H1 (cell line): ENCODE results near the gene SLC6A6. TPM values are rescaled to one million over a fixed set of nuclear protein-coding genes. Genes with fewer than 3 reads are reported as not detected.
A peak's percentile ranks its signal among the peaks of the same experiment; 100 is the strongest.

Experiments
- CTCF ChIA-PET: fragments of 300-600 bp; sonication (Branson Sonifier 250); formaldehyde crosslinking; loops from one replicate; lab custom pipeline; 2021; ENCODE audit not compliant: partially characterized antibody; lab: Charles Lee
- POLR2A ChIA-PET: fragments of 300-600 bp; sonication (Branson Sonifier 250); formaldehyde crosslinking; loops from one replicate; lab custom pipeline; 2021; ENCODE audit warnings: inconsistent platforms; ENCODE audit not compliant: partially characterized antibody; lab: Charles Lee
- DNase-seq, 2 experiments: peaks; one replicate each; pipeline versions ENCODE4 v3.0.0 to v3.0.0-alpha.2; 2010 to 2022; ENCODE audit warnings: low spot score in 2 of 2, low read depth in 1 of 2, mixed read lengths in 1 of 2
- FAIRE-seq: peaks from 2 replicates; lab custom pipeline; 2011; peaks lifted over from hg19 to GRCh38; lab: Jason Lieb, UNC
- H2AFZ ChIP-seq: 2 replicates; pipeline ENCODE4 v1.8.1; 2012; ENCODE audit warnings: low read length, inconsistent platforms
- H2AK5ac ChIP-seq: 2 replicates; pipeline ENCODE4 v1.6.1; 2013; ENCODE audit warnings: low read depth, low read length
- H2BK120ac ChIP-seq: replicated peaks from 2 replicates; pipeline ENCODE3; 2013; ENCODE audit warnings: low read depth, low read length, inconsistent platforms
- H2BK12ac ChIP-seq: 2 replicates; pipeline ENCODE4 v1.6.1; 2013; ENCODE audit warnings: low read depth, low read length
- H2BK15ac ChIP-seq: 2 replicates; pipeline ENCODE4 v1.6.1; 2013; ENCODE audit warnings: low read length
- H2BK20ac ChIP-seq: 2 replicates; pipeline ENCODE4 v1.6.1; 2013; ENCODE audit warnings: low read length
- H2BK5ac ChIP-seq: 2 replicates; pipeline ENCODE4 v1.6.1; 2013; ENCODE audit warnings: low read depth, low read length
- H3K14ac ChIP-seq: 2 replicates; pipeline ENCODE4 v1.6.1; 2013; ENCODE audit warnings: inconsistent platforms; ENCODE audit not compliant: insufficient read length
- H3K18ac ChIP-seq: 2 replicates; pipeline ENCODE4 v1.6.1; 2013; ENCODE audit warnings: low read length; ENCODE audit errors: extremely low read depth
- H3K23ac ChIP-seq: 2 replicates; pipeline ENCODE4 v1.6.1; 2013; ENCODE audit warnings: inconsistent platforms; ENCODE audit not compliant: insufficient read length
- H3K23me2 ChIP-seq: 2 replicates; pipeline ENCODE4 v1.6.1; 2013; ENCODE audit warnings: low read depth, low read length
- H3K27ac ChIP-seq: 2 replicates; pipeline ENCODE4 v1.6.1; 2011; ENCODE audit warnings: low read depth, low read length, inconsistent platforms
- H3K27me3 ChIP-seq, 4 experiments: replicated peaks in 1 of 4; 1 replicate in 1 of 4; 2 replicates in 3 of 4; pipeline versions ENCODE4 v1.6.1 to v1.8.1; 2011 to 2013; ENCODE audit warnings: low read length in 3 of 4, mild to moderate bottlenecking in 3 of 4, inconsistent platforms in 2 of 4, mixed read lengths in 2 of 4, moderate library complexity in 1 of 4; ENCODE audit not compliant: control insufficient read depth in 3 of 4, insufficient read depth in 3 of 4; ENCODE audit errors: extremely low read depth in 1 of 4
- H3K36me3 ChIP-seq, 4 experiments: 2 replicates each; pipeline versions ENCODE4 v1.6.1 to v1.8.1; 2011 to 2013; ENCODE audit warnings: mild to moderate bottlenecking in 4 of 4, low read length in 3 of 4, moderate library complexity in 2 of 4, control low read depth in 1 of 4, inconsistent platforms in 1 of 4; ENCODE audit not compliant: insufficient read depth in 4 of 4, control insufficient read depth in 2 of 4
- H3K4ac ChIP-seq: replicated peaks from 2 replicates; pipeline ENCODE3; 2013; ENCODE audit warnings: low read length, low read depth, mixed read lengths, inconsistent platforms; ENCODE audit not compliant: insufficient read length
- H3K4me1 ChIP-seq, 4 experiments: replicated peaks in 1 of 4; 1 replicate in 1 of 4; 2 replicates in 3 of 4; pipeline versions ENCODE4 v1.6.1 to v1.8.1; 2011 to 2013; ENCODE audit warnings: low read length in 3 of 4, inconsistent platforms in 2 of 4, mixed read lengths in 1 of 4; ENCODE audit not compliant: insufficient read depth in 4 of 4, control insufficient read depth in 3 of 4
- H3K4me2 ChIP-seq, 2 experiments: 2 replicates each; pipeline versions ENCODE4 v1.6.1 to v1.8.1; 2011 to 2013; ENCODE audit warnings: low read depth in 2 of 2, low read length in 2 of 2, control low read depth in 1 of 2, inconsistent platforms in 1 of 2, mild to moderate bottlenecking in 1 of 2; ENCODE audit not compliant: insufficient read depth in 1 of 2
- H3K4me3 ChIP-seq, 4 experiments: fragments of 200-600, 300-600 bp in 1 of 4; sonication (generic), shearing (Covaris generic), sonication (Bioruptor Twin) in 1 of 4; 2 replicates each; pipeline versions ENCODE4 v1.5.1 to v1.8.1; 2011 to 2016; ENCODE audit warnings: low read length in 4 of 4, low read depth in 3 of 4, control low read depth in 2 of 4, inconsistent platforms in 2 of 4, mild to moderate bottlenecking in 2 of 4, mixed read lengths in 1 of 4, moderate library complexity in 1 of 4; ENCODE audit not compliant: insufficient read depth in 2 of 4; ENCODE audit errors: extremely low read depth in 1 of 4
- H3K56ac ChIP-seq: replicated peaks from 2 replicates; pipeline ENCODE3; 2013; ENCODE audit warnings: low read depth, mild to moderate bottlenecking, mixed read lengths, low read length, inconsistent platforms; ENCODE audit not compliant: insufficient read length
- H3K79me1 ChIP-seq: 2 replicates; pipeline ENCODE4 v1.6.1; 2013; ENCODE audit warnings: low read depth, low read length, control low read depth
- H3K79me2 ChIP-seq, 2 experiments: 2 replicates each; pipeline versions ENCODE4 v1.6.1 to v1.8.1; 2012 to 2013; ENCODE audit warnings: low read length in 2 of 2, mild to moderate bottlenecking in 2 of 2, inconsistent platforms in 1 of 2; ENCODE audit not compliant: insufficient read depth in 2 of 2, control insufficient read depth in 1 of 2
- H3K9ac ChIP-seq, 4 experiments: replicated peaks in 1 of 4; 1 replicate in 1 of 4; 2 replicates in 3 of 4; pipeline versions ENCODE4 v1.6.1 to v1.8.1; 2011 to 2013; ENCODE audit warnings: low read depth in 3 of 4, low read length in 3 of 4, control low read depth in 2 of 4, mild to moderate bottlenecking in 2 of 4, moderate library complexity in 2 of 4, inconsistent platforms in 1 of 4; ENCODE audit errors: extremely low read depth in 1 of 4
- H3K9me3 ChIP-seq, 2 experiments: 2 replicates each; pipeline versions ENCODE4 v1.6.1 to v1.8.1; 2012 to 2013; ENCODE audit warnings: mild to moderate bottlenecking in 2 of 2, moderate library complexity in 2 of 2, control low read depth in 1 of 2, inconsistent platforms in 1 of 2, low read depth in 1 of 2, low read length in 1 of 2, mixed read lengths in 1 of 2; ENCODE audit not compliant: insufficient read depth in 2 of 2
- H4K20me1 ChIP-seq, 2 experiments: replicated peaks in 1 of 2; 2 replicates each; pipeline versions ENCODE3 to v1.8.1; 2011 to 2013; ENCODE audit warnings: inconsistent platforms in 2 of 2, low read length in 2 of 2, mild to moderate bottlenecking in 1 of 2; ENCODE audit not compliant: insufficient read depth in 2 of 2, control insufficient read depth in 1 of 2
- H4K5ac ChIP-seq: 2 replicates; pipeline ENCODE4 v1.6.1; 2013; ENCODE audit warnings: low read length, low read depth, mixed read lengths, inconsistent platforms; ENCODE audit not compliant: insufficient read length
- H4K8ac ChIP-seq: 2 replicates; pipeline ENCODE4 v1.8.0; 2013; ENCODE audit warnings: mild to moderate bottlenecking, moderate library complexity, low read length, inconsistent platforms; ENCODE audit not compliant: insufficient read depth; ENCODE audit errors: extremely low read depth
- H4K91ac ChIP-seq: replicated peaks from 2 replicates; pipeline ENCODE3; 2013; ENCODE audit warnings: low read length, mixed read lengths, inconsistent platforms; ENCODE audit not compliant: insufficient read length
- ATF2 ChIP-seq: IDR thresholded peaks from 2 replicates; pipeline ENCODE4 v1.6.1; 2012; ENCODE audit warnings: low read length, inconsistent platforms
- BCL11A ChIP-seq, 2 experiments: IDR thresholded peaks; one replicate each; pipeline ENCODE4 v1.6.1; 2011; ENCODE audit warnings: low read depth in 2 of 2, low read length in 2 of 2, mild to moderate bottlenecking in 2 of 2
- BRCA1 ChIP-seq: IDR thresholded peaks from 2 replicates; pipeline ENCODE4 v1.6.1; 2012; ENCODE audit warnings: low read depth, low read length, improper control_type of control experiment
- CEBPB ChIP-seq: IDR thresholded peaks from 2 replicates; pipeline ENCODE4 v1.6.1; 2012; ENCODE audit warnings: low read depth, low read length
- EGR1 ChIP-seq: IDR thresholded peaks from 2 replicates; pipeline ENCODE4 v1.6.1; 2011; ENCODE audit warnings: low read depth, low read length, borderline replicate concordance
- NRF1 ChIP-seq: IDR thresholded peaks from 2 replicates; pipeline ENCODE4 v1.6.1; 2011; ENCODE audit warnings: mild to moderate bottlenecking, low read depth, low read length, improper control_type of control experiment
- SAP30 ChIP-seq: fragments of 300-600 bp; sonication (generic); IDR thresholded peaks from 2 replicates; pipeline ENCODE4 v1.7.1; 2012; ENCODE audit warnings: low read length, moderate library complexity, mild to moderate bottlenecking, inconsistent platforms; ENCODE audit not compliant: insufficient read depth, insufficient replicate concordance
- SIN3A ChIP-seq, 2 experiments: IDR thresholded peaks in 1 of 2; conservative IDR thresholded peaks in 1 of 2; 2 replicates each; pipeline ENCODE4 v1.6.1; 2011 to 2012; ENCODE audit warnings: low read length in 2 of 2, improper control_type of control experiment in 1 of 2, low read depth in 1 of 2, mild to moderate bottlenecking in 1 of 2
- SP1 ChIP-seq: IDR thresholded peaks from 2 replicates; pipeline ENCODE4 v1.6.1; 2011; ENCODE audit warnings: low read depth, low read length
- SP2 ChIP-seq: IDR thresholded peaks from 2 replicates; pipeline ENCODE4 v1.6.1; 2012; ENCODE audit warnings: mild to moderate bottlenecking, low read length, inconsistent platforms
- SP4 ChIP-seq: IDR thresholded peaks from 2 replicates; pipeline ENCODE4 v1.6.1; 2012; ENCODE audit warnings: low read length, inconsistent platforms
- WGBS, 2 experiments: shearing (Covaris generic) in 1 of 2; methylation state at CpG; one replicate each; pipeline versions ENCODE4 v1.1.6 to v1.1.7; 2013 to 2015; ENCODE audit warnings: low lambda C conversion rate in 2 of 2, mixed read lengths in 2 of 2, inconsistent platforms in 1 of 2, low coverage in 1 of 2, missing lambda C conversion rate in 1 of 2; ENCODE audit not compliant: insufficient replicate concordance in 2 of 2, insufficient coverage in 1 of 2, insufficient read length in 1 of 2; ENCODE audit errors: extremely low coverage in 1 of 2, missing lambda C conversion rate in 1 of 2; 5-methylcytosine and 5-hydroxymethylcytosine counted together
- polyA plus RNA-seq, 7 experiments: library from polyadenylated mRNA; depleted of rRNA in 3 of 7; stranded (reverse) in 5 of 7; unstranded in 2 of 7; fragments of >200 nt in 5 of 7; fragments of 200-250 nt in 2 of 7; gene quantifications; 1 replicate in 5 of 7; 2 replicates in 1 of 7; 4 replicates in 1 of 7; pipeline versions ENCODE4 v1.2.1 to v1.2.3, GENCODE V29; 2011 to 2013; ENCODE audit warnings: missing spikeins in 2 of 7, mixed read lengths in 2 of 7
- total RNA-seq: library from RNA; stranded (reverse); fragmentation: NEBNext Ultra II Directional; extraction: Animal tissue kit (Norgen Biotek cat#: 25700); gene quantifications from 2 replicates; pipeline ENCODE4 v1.2.1, GENCODE V29; 2021
- TF ChIP-seq, protein P1 (sequence below): IDR thresholded peaks from 2 replicates; pipeline ENCODE4 v1.6.1; 2012; ENCODE audit warnings: inconsistent platforms

Gene SLC6A6
- total and polyA plus RNA-seq, 2 of the 8 experiments (the other 6 are each of a cell fraction or from before 2014, with no cell fraction given): 66.2 to 144 TPM

- H3K9ac ChIP-seq: no peak overlapping the region
- POLR2A ChIA-PET: interaction anchor here (0.9 to 6.0 kb wide), 2 partner anchors 10 to 23 kb away, joined by 4 to 41 read pairs; partner anchors contain the start of gene SLC6A6
- TF ChIP-seq EGR1: no peak
- TF ChIP-seq, protein P1, sequence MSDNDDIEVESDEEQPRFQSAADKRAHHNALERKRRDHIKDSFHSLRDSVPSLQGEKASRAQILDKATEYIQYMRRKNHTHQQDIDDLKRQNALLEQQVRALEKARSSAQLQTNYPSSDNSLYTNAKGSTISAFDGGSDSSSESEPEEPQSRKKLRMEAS: no peak
- TF ChIP-seq SP2: no peak
- TF ChIP-seq SIN3A (conservative IDR thresholded peaks at IDR 0.05 in 1 of 2, IDR thresholded peaks at IDR 0.05 in 1 of 2; ENCODE audit: low read depth in 1 of 2, low read length in 2 of 2): no peak
- no peak for TF ChIP-seq ATF2
- TF ChIP-seq NRF1: no peak
- TF ChIP-seq SP1: no peak
- no peak for TF ChIP-seq SP4
- no peak for TF ChIP-seq SAP30
- TF ChIP-seq CEBPB: no peak
- TF ChIP-seq BCL11A (IDR thresholded peaks at IDR 0.05; ENCODE audit: low read depth in 2 of 2, low read length in 2 of 2): no peak
- no peak for TF ChIP-seq BRCA1
These were observed 9.5 kb upstream of the SLC6A6 start for GRCh38 chr3:14392803-14393319.

More at GRCh38 chr3:14392803-14393319, 9.5 kb upstream of the SLC6A6 start:
- Histone ChIP-seq H3K27ac (no peak overlapping the region), H2BK12ac (peak overlapping the region; percentile 80), H4K8ac (no peak overlapping the region), H3K79me1 (no peaks in the 10 kb centered on the region), H3K36me3 (no peaks in the 10 kb centered on the region; a peak in 1 of 8 replicates), H2AK5ac (no peak overlapping the region), H3K4me2 (no peak overlapping the region), H3K4ac (no peak overlapping the region), H4K20me1 (no peaks in the 10 kb centered on the region), H3K14ac (no peak overlapping the region), H2BK120ac (no peak overlapping the region), H2BK20ac (no peak overlapping the region), H2BK15ac (peak overlapping the region; percentile 81; the same call in 1 of the 2 replicates), H2BK5ac (0 out of 2 replicates have a peak overlapping the region, but pooled peaks have one; percentile 12), H3K79me2 (no peaks in the 10 kb centered on the region), H4K5ac (no peak overlapping the region), H3K18ac (no peak overlapping the region), H3K9me3 (no peaks in the 10 kb centered on the region), H3K23ac (no peak overlapping the region), H3K4me3 (no peak overlapping the region), H3K4me1 (peaks cover 0 to 8% (median 4%) of the 10 kb centered on the region in 4 experiments; a peak in 6 of 7 replicates), H3K23me2 (no peaks in the 10 kb centered on the region), H4K91ac (peak overlapping the region; percentile 66), H3K27me3 (no peaks in the 10 kb centered on the region), H2AFZ (no peak overlapping the region), H3K56ac (no peak overlapping the region)
- no peak for FAIRE-seq
- CTCF ChIA-PET: interaction anchor here (0.5 to 5.3 kb wide), 26 partner anchors 8 to 189 kb away, joined by 3 to 70 read pairs (median 6); partner anchors contain the start of gene SLC6A6
- 84% methylated on average over 7 of the region's 7 CpGs; no CpG with 5 or more reads in 1 of the 2 experiments for WGBS, 2 experiments
- DNase-seq: no peak
